Astrocyte of the cerebellum (primary cell): ENCODE data around the gene SLC5A2.

ENCODE experiments used
- DNase-seq: peaks from one replicate; pipeline ENCODE4 v3.0.0-alpha.2; 2011; ENCODE audit warnings: low read depth
- H3K4me3 ChIP-seq: 2 replicates; pipeline ENCODE4 v1.5.1; 2011; ENCODE audit warnings: mild to moderate bottlenecking, low read depth, low read length, moderate library complexity
- in situ Hi-C: cut with HindIII; loops from 2 replicates; pipeline ENCODE4 v1.10.0; 2017; ENCODE audit warnings: low sequenced_read_pairs
- TF ChIP-seq, protein P1 (sequence below): IDR thresholded peaks from 2 replicates; pipeline ENCODE4 v1.5.1; 2012; ENCODE audit warnings: low read length, low read depth, moderate library complexity, mild to moderate bottlenecking; ENCODE audit errors: missing control alignments

Gene SLC5A2

DNA sequence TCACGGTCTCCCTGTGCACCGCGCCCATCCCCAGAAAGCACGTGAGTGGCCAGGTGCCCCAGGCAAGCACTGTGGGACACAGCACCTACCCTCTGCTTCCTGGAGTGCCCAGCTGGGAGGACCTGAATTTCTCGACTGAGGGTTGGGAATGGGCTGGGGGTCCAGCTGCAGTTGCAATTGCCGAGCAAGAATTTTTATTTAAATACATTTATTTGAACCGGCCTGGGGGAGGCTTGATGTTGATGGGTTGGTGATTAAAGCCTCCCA, 6.3 kb downstream of the SLC5A2 start:
- no peak for DNase-seq
- in situ Hi-C loops, result no loop called here
- no peak overlapping the region for H3K4me3 ChIP-seq
- TF ChIP-seq, protein P1, sequence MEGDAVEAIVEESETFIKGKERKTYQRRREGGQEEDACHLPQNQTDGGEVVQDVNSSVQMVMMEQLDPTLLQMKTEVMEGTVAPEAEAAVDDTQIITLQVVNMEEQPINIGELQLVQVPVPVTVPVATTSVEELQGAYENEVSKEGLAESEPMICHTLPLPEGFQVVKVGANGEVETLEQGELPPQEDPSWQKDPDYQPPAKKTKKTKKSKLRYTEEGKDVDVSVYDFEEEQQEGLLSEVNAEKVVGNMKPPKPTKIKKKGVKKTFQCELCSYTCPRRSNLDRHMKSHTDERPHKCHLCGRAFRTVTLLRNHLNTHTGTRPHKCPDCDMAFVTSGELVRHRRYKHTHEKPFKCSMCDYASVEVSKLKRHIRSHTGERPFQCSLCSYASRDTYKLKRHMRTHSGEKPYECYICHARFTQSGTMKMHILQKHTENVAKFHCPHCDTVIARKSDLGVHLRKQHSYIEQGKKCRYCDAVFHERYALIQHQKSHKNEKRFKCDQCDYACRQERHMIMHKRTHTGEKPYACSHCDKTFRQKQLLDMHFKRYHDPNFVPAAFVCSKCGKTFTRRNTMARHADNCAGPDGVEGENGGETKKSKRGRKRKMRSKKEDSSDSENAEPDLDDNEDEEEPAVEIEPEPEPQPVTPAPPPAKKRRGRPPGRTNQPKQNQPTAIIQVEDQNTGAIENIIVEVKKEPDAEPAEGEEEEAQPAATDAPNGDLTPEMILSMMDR, result no peak

DNA sequence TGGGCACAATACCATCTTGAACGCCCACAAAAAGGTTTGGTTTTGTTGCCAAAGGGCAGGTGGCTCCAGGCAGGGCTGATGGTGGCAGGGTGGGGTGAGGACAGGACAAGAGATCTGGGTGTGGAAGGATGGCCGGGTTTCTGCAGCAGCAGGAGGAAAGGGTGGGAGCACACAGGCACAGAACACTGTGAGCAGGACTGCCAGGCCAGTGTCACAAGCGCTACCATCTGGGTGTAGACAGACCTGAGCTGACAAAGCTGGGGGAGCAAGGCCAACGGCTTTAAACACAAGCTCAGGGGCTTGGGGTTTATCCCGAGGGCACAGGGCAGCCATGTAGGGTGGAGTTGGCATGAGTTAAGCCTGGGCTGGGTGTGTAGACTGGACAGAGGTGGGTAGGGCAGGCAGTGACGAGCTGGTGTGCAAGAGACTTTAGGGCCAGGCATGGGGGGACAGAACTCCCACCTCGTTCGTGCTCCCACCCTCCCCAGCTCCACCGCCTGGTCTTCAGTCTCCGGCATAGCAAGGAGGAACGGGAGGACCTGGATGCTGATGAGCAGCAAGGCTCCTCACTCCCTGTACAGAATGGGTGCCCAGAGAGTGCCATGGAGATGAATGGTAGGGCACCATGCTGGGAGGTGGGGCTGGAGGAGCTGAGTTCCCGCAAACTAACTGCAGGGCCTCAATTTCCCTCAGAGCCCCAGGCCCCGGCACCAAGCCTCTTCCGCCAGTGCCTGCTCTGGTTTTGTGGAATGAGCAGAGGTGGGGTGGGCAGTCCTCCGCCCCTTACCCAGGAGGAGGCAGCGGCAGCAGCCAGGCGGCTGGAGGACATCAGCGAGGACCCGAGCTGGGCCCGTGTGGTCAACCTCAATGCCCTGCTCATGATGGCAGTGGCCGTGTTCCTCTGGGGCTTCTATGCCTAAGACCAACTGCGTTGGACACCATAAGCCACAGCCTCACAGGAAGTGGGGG, 7.0 kb downstream of the SLC5A2 start:
- TF ChIP-seq, protein P1, result no peak
- in situ Hi-C loops, result no loop called here
- H3K4me3 ChIP-seq, result no peak overlapping the region
- no peak for DNase-seq

DNA sequence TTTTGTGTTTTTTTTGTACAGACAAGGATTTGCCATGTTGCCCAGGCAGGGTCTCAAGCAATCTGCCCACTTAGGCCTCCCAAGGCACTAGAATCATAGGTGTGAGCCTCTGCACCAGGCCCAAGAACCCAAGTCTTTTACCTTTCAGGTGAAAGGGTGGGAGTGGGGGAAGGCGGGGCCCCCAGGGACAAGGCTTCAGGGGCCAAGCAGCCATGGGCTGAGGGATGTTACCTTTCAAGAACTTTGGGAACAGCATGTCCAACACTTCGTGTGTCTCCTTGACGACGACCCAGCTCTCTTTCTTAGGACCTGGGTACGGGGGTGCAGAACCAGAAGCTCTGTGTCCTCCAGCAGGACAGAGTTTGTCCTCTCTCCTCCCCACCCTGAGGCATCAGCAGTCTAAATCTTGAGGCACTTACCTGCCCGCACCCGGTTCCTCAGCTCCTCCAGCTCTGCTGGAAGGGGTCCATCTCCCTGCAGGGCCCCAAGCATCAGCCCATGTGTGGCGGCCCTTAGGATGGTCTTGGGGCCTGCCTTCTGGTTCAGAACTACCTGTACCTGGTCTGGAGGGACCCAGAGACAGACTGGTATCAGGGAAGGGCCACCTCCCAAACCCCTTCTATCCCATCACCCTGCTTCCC, 9.0 kb downstream of the SLC5A2 start:
- TF ChIP-seq, protein P1, result no peak
- no peak for DNase-seq
- in situ Hi-C loops, result no loop called here
- no peak overlapping the region for H3K4me3 ChIP-seq

DNA sequence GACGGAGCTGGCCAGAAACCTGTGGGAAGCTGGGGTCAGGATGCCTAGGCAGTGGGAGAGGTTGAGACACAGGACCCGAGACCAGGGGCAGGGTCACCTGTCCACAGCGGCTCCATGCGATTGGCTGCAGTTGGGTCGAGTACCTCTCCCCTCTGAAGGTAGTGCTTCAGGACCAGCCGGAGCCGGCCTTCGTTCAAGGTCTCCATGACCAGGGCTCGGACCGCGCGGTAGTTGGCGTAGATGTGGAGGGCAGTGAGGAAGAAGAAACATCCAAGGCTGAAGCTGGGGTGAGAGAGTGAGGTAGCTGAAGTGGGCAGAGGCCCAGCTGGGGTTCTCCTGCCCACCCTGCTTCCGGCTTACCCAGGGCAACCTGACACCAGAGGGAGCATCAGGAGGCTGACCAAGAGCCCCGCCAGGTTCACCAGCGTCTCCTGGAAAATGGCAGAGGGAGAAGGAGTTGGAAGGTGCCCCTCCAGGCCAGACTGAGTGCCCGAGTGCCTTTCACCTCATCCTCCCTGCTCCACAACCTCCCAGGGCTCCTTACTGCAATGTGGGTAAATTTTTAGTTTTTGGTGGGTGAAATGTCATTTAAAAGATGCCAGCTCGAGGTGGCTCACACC, 10.7 kb downstream of the SLC5A2 start:
- in situ Hi-C loops, result no loop called here

DNA sequence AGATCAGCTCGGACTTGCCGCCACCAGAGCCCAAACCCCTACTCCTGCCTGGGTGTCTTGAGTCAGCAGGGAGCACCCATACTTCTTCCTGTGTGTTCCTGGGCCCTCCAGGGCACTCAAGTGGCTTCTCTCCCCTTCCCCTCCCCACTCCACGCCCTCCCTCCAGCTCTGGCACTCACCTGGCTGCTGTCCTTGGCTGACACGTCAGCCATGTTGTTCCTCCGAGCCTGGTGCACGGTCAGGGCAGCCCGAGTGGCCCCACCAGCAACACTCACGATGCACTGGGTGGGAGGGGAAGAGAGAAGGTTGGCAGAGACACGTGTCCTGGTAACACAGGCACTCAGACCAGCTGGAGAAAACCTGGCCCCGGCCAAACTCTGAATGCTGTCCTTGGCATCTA, 13.7 kb downstream of the SLC5A2 start:
- in situ Hi-C loops, result no loop called here
- H3K4me3 ChIP-seq, result no peak overlapping the region
- TF ChIP-seq, protein P1, result no peak
- no peak for DNase-seq

More for the DNA sequence above, 10.7 kb downstream of the SLC5A2 start:
- no peak overlapping the region for H3K4me3 ChIP-seq
- DNase-seq, result no peak
- TF ChIP-seq, protein P1, result no peak

DNA sequence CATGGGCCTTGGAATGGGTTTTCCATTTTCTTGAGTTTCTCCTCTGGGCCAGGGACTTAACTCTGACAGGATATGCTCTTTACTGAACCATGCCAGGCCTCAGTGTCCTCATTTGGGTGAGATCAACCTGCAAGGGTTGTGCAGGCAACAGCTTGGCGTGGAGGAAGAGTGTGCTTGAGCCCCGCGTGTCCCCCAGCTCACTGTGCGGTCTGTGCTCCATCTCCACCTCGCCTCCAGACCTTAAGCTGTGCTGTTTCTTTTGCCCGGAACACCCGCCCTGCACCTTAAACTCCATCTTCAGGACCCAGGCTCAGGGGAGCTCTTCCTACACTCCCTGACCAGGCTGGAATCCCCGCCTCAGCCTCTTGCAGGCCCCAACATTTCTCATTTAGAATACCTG, 15.6 kb downstream of the SLC5A2 start:
- no peak for DNase-seq
- TF ChIP-seq, protein P1, result no peak
- in situ Hi-C loops, result no loop called here
- H3K4me3 ChIP-seq, result no peak overlapping the region
